ENCODE measurements around the gene NAV2.

NAV2 gene

GRCh38 chr11:20050551-20051333 is 338.1 kb downstream of the NAV2 start:
- DNase-seq = no peak

GRCh38 chr11:20051469-20052399 is 339.1 kb downstream of the NAV2 start:
- no peak for DNase-seq

- no peak for DNase-seq
These were observed 340.9 kb downstream of the NAV2 start for GRCh38 chr11:20053572-20053971.

GRCh38 chr11:20054584-20054983 is 341.9 kb downstream of the NAV2 start:
- DNase-seq = no peak

- no peak for DNase-seq
These were observed 342.7 kb downstream of the NAV2 start for GRCh38 chr11:20055312-20055711.

- no peak for DNase-seq
These were observed 343.7 kb downstream of the NAV2 start for GRCh38 chr11:20056109-20056949.

- no peak for DNase-seq
These were observed 344.6 kb downstream of the NAV2 start for GRCh38 chr11:20056950-20057943.

- no peak for DNase-seq
These were observed 346.3 kb downstream of the NAV2 start for GRCh38 chr11:20058749-20059458.

- DNase-seq = no peak
These were observed 347.0 kb downstream of the NAV2 start for GRCh38 chr11:20059587-20060021.

- DNase-seq = no peak
These were observed 347.5 kb downstream of the NAV2 start for GRCh38 chr11:20060181-20060580.

- DNase-seq = no peak
These were observed 348.1 kb downstream of the NAV2 start for GRCh38 chr11:20060647-20061205.

- no peak for DNase-seq
These were observed 349.1 kb downstream of the NAV2 start for GRCh38 chr11:20061776-20062175.

- DNase-seq = no peak
These were observed 352.3 kb downstream of the NAV2 start for GRCh38 chr11:20064961-20065405.

GRCh38 chr11:20065406-20065805 is 352.8 kb downstream of the NAV2 start:
- no peak for DNase-seq

GRCh38 chr11:20066013-20066782 is 353.6 kb downstream of the NAV2 start:
- DNase-seq = no peak

GRCh38 chr11:20066783-20067156 is 354.1 kb downstream of the NAV2 start:
- DNase-seq = no peak

- DNase-seq = no peak
These were observed 355.0 kb downstream of the NAV2 start for GRCh38 chr11:20067665-20068064.

- DNase-seq = no peak
These were observed 356.1 kb downstream of the NAV2 start for GRCh38 chr11:20068691-20069090.

- no peak for DNase-seq
These were observed 357.8 kb downstream of the NAV2 start for GRCh38 chr11:20070459-20070858.

GRCh38 chr11:20075627-20076026 is 363.0 kb downstream of the NAV2 start:
- no peak for DNase-seq

Measured in stimulated activated CD4-positive, alpha-beta T cell treated with anti-CD3 and anti-CD28 coated beads, Interleukin-12 subunit alpha, Interleukin-12 subunit beta, amount 100 ng/mL, for 4 hours (primary cell).